Central memory CD4-positive, alpha-beta T cell (primary cell): ENCODE measurements around the gene ENPP6.
"Not testable (repeated sequence)": the region's sequence is repeated elsewhere in the genome, so short reads cannot be mapped to it uniquely, and the experiment has no call there.

Source experiments
- DNase-seq: peaks from one replicate; pipeline ENCODE4 v3.0.0; 2022

ENPP6 gene

DNA sequence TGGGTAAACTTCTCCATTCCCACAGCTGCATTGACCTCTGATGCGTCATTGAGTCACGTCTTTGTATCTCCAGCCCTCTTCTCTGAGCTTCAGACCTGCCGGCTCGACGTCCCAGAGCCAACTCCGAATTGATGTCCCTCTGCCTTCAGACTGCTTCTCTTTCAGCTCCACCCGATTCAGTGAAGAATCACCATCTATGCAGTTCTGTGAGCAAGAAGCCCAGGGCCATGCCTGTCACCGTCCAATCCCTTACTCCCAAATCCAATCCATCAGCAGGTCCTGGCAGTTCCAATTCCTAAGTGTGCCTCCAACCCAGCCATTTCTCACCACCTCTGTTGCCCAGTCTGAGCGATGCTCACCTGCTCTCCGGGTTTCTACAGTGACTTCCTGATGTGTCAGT, 70.7 kb downstream of the ENPP6 start:
- DNase-seq, result no peak

DNA sequence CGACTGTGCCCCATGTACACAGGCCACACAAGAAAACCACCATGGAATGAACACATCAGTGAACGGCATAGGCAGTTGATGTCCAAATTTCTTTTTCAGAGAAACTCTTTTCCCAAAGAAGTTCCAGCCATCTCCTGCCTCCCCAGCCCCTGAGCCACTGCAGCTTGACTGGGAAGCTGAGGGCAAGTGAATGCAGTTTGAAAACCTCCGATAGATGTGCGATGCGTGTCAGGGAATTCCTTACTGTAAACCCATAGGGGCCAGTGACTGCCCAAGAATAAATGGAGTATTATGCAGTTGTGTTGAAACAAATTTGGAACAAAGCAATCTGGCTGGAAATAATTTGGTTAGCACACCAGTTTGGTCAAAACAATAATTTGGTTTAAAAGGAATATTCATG, 72.1 kb downstream of the ENPP6 start:
- no peak for DNase-seq

DNA sequence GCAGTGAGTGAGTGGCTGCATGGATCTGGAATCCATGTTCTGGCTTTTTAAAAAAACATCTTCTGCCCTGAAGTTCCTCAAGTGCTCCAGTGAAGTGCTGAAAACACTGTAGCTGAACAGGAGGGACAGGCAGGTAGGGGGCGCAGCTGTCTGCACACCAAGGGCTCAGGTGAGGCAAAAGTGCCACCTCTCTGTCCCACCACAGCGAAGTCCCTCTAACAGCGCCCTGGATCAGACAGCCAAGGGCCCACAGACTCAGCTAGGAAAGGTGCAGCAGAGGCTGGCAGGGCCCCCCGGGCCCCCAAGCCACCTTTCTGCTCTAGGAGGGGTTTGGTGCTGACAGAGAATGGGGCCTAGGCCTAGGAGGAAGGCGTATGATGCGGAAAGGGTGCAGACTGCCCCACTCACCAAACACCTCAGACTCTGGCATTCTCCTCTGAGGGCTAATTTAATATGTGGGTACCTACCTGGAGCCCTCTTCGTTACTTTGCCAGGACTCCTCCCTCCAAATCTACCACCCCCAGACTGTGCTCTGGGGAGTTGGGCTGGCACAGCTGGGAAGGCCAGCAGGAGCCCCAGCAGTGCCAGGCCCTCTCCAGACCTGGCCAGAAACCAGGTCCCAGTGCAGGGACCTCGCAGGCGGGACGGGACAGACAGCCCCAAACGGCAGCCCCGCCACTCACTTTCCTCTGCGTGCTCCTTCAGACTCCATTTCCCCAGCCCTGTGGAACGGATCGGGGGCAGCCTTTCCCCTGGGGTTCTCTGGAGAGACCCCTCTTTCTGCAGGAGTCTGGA, 73.7 kb downstream of the ENPP6 start:
- DNase-seq, result no peak

GRCh38 chr4:184142121-184143000, 75.3 kb downstream of the ENPP6 start:
- no peak for DNase-seq

- DNase-seq, result not testable (repeated sequence)
These were observed 76.8 kb downstream of the ENPP6 start for GRCh38 chr4:184140901-184141300.

DNA sequence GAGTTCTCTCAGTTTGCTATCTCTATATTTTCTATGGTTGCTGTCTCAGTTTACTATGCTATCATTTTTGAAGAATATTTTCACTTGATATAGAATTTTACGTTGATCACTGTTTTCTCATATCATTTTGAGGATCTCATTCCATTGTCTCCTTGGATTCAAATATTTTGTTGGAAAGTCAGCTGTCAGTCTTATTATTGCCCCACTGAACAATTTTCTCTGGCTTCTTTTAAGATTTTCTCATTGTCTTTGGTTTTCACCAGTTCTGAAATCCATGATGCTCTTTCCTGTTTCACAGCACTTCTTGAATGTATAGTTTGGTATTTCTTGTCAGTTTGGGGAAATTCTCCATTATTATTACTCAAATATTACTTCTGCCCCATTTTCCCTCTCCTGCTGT, 81.1 kb downstream of the ENPP6 start:
- no peak for DNase-seq

GRCh38 chr4:184126800-184127199, 90.9 kb downstream of the ENPP6 start:
- DNase-seq, result no peak

DNA sequence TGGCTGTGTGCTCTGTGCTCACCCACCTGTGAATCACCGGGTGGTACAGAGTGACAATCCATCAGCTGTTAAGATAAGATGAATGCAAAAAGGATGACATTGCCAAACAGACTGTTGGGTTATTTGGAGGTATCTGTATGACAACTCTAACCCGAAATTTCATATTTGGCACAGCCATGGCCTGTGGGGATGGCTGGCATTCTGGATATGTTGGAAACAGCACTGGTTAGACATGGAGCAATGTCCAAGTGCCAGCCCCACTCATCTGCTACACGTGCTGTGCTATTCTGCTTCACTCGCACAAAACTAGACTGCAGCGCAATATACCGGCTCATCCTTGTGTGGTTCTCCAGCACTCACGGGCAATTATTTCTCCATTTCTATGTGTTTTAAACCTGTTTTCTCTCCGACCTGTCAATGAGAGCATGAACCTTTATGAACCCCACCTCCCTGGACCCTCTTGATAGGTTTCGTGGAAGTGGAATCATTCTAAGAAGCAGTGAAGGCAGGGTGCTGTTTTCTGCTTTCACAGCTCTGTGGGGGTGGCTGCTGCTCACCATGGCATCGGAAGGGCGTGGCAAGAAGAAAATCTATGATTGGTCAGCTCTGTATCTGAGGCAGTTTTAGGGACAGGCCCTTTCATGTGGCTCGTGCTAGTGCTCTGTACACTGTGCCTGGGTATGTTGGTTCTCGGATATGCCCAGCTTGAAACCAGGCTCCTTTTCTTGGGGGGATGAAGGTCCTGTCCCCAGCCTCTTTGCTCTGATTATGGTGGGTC, 94.9 kb downstream of the ENPP6 start:
- DNase-seq, result no peak

GRCh38 chr4:184120549-184121127, 97.0 kb downstream of the ENPP6 start:
- no peak for DNase-seq

GRCh38 chr4:184117662-184118199, 99.9 kb downstream of the ENPP6 start:
- no peak for DNase-seq

DNA sequence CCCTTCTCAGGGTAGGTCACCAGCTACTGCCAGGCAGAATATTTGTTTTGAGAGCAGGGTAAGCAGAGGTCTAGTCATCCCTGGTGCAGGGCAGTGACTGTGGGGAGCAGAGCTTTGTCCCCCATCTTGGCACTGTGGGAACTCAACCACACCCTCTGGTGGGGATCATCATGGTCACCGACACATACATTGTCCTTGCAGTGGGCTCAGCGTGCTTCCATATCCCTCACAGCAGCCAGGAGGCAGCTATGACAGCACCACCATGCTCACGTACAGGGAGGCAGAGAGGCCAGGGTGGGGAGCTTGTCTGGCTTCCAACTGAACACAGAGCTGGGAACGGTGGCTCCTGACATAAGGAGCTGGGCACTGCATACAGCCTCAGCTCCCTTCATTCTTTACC, 102.3 kb downstream of the ENPP6 start:
- no peak for DNase-seq

GRCh38 chr4:184114431-184114830, 103.2 kb downstream of the ENPP6 start:
- no peak for DNase-seq

- DNase-seq, result no peak
These were observed 105.6 kb downstream of the ENPP6 start for GRCh38 chr4:184112006-184112550.

DNA sequence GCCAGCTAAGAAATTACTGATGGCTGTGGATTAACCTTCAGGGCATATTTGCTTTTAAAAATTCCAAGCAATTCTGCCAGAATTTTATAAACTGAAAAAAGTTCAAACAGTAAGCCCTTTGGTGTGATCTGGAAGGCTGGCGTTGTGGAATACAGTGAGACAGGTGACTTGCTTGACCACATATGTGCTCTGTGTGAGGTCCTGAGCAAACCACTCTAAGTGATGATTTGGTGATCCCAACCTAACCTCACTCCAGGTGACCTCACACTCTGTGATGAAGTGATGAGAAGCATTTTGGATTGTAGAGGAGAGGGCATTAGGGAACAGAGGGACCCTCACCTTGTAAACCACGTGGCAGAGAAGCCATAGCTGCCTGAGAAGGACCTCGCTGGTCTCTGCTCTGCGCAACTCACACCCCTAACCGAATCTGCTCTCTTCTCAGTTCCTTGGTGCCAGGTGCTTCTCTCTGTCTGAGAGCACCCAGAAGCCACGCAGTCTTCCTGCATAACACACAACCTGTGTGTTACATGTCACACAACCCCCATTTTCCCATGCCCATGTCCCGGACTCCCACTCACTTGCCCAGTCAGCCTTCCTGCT, 106.3 kb downstream of the ENPP6 start:
- DNase-seq, result no peak

- no peak for DNase-seq
These were observed 107.0 kb downstream of the ENPP6 start for GRCh38 chr4:184110452-184111224.

- no peak for DNase-seq
These were observed 109.6 kb downstream of the ENPP6 start for GRCh38 chr4:184108006-184108501.

DNA sequence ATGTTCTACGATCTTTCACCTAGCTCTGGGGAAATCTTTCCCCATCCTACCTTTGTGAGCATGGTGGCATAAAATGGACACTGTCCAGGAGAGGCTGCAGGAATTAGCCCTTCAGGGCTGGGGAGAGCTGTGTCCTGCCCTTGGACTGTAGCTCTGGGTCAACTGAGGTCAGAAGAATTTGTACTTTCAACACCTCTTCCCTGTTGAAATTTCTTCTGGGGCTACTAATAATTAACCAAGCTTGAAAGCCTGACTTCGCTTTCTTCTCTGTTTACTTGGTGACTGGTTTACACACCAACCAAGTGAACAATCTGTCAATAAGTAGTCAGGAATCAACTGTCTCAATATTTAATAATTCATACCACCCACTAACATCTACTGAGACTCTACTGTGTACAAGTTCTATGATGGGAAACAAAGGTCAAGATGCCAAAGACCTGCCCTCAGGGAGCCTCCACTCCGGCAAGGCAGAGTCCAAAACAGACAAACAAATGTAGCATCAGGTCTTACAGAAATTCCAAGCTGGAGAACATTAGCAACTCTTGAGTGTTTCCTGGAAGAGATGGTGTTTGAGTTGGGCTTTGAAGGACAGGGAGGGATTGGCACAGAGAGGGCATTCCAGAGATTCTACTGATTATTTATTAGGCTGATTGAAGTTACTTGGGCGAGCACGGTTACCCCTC, 113.1 kb downstream of the ENPP6 start:
- no peak for DNase-seq

DNA sequence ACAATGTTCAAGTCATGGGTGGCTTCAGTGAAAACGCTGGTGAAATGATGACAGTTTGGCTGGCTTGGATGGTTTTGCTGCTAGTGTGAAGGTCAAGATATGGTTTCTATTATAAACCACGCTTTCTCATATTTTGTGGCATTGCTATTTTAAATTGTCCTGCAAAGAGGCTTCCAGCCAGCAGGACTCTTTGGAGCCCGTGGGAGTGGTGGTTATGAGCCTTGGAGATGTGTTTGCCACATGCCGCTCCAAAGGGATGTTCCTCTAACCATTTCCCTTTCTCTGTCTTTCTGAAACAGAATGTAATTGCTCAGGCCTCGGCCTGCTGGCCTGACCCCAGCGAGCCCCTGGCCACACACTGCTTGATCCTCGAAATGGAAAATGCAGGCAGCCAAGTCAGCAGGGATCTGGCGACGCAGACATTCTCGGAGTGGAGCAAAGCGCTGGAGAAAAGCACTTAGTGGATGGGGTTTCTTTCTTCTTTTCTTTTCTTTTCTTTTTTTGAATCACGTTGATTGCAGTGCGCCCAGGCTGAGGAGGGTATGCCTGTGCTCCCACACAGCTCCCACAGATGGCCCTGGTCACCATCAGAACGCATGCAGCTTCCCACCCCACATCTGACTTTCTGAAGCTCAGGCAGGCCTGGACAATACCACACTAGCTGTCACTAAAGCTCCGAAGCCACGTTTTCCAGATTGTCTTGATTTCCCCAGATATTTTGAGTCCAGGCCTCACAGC, 114.0 kb downstream of the ENPP6 start:
- no peak for DNase-seq

- DNase-seq, result no peak
These were observed 114.7 kb downstream of the ENPP6 start for GRCh38 chr4:184102927-184103326.
